NOMO-1 treated with dmso at 0.1 percent for 144 hours (cell line): ENCODE results near the gene AQP12B.

ENCODE experiments used
- DNase-seq: peaks from one replicate; lab custom pipeline; 2025; ENCODE audit not compliant: unreplicated experiment; lab: John Stamatoyannopoulos, UW

Gene AQP12B

DNA sequence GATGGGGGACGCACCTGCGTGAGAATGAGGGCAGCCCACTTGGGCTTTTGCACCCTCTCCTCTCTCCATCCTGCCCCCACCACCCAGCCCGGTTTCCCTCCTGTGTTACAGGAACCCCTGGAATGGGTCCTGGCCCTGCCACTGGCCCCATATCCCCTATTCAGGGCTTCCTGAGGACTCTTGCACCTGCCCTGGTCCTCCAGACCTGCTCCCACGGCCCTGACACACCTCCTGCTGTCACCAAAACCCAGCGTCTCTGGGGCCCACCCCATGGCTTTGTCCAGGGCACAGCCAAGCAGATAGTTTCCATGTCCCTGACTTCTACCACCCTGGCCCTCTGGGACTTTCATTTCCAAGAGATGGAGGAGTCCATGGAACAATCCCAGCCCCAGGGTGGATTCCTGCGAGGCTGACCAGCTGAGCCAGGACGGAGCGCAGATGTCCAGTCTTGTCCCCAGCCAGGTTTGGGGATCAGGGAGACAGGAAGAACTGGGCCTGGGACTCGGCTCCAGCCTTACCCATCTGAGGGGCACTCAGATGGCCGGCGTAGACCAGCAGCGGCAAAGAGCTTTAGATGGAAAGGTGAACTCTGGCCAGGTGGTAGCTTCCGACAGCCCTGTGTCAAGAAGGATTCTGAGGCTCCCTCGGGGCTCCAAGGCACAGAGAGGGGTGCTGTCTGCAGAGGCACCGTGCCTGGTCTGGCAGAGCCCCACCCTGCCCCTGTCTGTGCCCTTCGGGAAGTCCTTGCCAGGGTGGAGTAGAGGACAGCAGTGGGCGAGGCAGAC, 45.4 kb downstream of the AQP12B start:
- DNase-seq = no peak

DNA sequence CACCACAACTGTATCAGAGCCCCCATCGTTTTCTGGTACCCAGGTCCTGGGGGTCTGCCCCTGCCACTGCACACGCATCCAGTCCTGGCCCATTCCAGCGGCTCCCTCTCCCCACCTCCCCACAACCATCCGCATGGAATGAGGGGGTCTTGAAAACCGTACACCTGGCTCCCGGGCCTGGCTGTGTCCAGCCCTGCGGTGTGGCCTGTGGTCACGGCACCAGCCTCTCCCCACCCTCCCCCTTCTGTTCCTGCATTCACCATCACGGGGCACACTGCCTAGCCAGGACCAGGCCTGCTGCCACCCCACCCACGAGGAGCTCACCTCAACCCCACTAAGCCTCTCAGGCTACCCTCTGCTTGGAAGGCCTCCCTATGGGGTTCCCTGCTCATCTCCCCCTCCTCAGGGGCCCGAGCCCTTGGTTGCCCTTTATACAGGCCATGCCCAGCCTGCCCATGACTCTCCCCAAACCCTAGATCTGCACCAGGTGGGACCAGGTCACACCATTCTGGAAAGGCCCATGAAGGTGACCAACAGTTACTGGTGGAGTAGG, 46.0 kb downstream of the AQP12B start:
- no peak for DNase-seq

DNA sequence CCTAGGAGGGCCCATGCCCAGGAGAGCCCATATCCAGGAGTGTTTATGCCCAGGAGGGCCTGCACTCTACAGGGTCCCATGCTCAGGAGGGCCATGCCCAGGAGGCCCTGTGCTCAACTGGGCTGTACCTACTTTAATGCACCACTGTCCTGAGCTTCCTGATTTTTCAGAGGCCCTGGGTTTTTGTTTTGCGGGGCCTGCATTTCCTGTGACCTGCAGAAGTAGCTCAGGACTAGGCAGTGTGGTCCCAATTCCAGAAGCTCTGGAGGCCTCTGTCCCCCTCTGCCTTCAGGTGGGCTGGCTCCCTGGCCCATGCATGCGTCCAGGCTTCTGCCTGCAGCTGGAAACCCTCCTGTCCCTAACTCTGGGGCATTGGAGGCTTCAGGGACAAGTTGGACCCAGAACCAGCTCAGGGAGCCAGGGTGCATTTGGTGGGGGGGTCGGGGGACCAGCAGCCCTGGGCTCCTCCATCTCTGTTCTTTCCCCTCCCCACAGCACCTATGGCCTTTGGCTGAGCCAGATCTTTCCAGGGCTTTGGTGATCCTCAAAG, 46.6 kb downstream of the AQP12B start:
- DNase-seq = no peak

DNA sequence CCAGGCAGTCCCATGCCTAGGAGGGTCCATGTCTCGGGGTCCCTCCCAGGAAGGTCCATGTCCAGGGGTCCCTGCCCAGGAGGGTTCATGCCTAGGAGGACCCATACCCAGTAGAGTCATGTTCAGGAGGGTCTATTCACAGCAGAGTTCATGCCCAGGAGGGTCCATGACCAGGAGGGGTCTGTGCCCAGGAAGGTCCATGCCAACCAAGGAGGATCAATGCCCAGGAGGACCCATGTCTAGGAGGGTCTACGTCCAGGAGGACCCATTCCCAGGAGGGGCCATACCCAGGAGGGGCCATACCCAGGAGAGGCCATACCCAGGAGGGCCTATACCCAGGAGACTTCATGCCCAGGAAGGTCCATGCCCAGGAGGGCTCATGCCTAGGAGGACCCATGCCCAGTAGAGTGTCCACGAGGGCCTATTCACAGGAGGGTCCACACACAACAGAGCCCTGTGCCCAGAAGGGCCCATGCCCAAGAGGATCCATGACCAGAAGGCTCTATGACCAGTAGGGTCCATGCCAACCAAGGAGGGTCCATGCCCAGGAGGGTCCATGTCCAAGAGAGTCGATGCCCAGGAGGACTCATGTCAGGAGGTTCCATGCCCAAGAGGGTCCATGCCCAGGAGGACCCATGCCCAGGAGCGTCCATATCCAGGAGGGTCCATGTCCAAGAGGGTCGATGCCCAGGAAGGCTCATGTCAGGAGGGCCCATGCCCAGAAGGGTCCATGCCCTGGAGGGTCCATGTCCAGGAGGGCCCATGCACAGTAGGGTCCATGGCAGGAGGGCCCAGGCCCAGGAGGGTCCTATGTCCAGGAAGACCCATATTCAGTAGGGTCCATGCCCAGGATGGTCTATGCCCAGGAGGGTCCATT, 47.3 kb downstream of the AQP12B start:
- no peak for DNase-seq

DNA sequence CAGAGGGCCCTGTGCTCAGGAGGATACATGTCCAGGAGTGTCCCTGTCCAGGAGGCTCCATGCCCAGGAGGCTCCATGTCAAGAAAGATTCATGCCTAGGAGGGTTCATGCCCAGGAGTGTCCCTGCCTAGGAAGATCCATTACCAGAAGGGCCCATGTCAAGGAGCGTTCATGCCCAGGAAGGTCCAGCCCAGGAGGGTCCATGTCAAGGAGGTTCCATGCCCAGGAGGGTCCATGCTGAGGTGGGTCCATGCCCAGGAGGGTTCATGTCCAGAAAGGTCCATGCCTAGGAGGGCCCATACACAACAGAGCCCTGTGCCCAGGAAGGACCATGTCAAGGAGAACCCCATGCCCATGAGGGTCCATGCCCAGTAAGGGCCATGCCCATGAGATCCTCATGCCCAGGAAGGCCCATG, 50.4 kb downstream of the AQP12B start:
- DNase-seq = no peak

DNA sequence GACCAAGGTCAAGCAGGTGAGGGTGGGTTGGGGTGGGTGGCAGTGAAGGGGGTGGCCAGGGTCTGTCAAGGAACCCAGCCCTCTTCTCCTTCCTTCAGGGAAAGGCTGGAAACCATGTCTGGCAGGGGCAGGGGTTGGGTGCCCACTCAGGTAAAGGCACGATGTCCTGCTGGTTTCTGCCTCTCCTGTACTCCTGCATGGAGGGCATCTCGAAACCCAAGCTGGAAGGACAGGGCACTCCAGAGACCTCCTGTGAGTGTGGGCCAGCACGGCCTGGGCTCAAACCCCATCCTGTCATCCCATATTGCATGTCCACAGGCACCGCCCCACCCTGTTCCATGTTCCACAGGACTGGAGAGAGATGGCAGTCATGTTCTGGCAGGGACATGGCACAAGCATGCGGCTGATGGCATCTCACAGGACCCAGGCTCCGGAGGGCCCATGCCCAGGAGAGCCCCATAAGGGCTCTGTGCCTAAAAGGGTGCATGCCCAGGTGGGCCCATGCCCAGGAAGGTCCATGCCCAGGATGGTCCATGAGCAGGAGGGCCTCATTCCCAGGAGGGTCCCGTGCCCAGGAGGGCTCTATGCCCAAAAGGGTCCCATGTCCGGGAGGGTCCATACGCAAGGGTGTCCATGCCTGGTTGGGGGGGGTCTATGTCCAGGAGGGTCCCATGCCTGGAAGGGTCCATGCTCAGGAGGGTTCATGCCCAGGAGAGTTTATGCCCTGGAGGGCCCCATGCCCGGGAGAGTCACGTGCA, 51.0 kb downstream of the AQP12B start:
- DNase-seq = no peak

DNA sequence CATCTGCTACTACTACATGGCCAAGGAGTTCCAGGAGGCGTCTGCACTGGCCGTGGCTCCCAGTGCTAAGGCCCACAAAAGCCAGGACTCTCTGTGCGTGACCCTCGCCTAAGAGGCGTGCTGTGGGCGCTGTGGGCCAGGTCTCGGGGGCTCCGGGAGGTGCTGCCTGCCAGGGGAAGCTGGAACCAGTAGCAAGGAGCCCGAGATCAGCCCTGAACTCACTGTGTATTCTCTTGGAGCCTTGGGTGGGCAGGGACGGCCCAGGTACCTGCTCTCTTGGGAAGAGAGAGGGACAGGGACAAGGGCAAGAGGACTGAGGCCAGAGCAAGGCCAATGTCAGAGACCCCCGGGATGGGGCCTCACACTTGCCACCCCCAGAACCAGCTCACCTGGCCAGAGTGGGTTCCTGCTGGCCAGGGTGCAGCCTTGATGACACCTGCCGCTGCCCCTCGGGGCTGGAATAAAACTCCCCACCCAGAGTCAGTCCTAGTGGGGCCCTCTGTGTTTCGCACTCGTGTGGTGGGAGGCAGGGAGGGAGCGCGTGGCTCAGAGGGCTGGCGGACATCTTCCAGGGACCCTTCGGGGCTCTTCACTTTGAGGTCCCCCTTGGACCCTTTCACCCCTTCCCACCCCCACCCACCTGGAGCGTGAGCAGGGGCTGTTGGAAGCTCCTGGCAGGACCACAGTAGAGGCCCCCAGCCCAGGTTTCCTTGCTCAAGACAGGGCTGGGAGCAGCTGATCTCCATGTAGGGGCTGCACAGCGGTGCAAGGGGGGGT, 51.7 kb downstream of the AQP12B start:
- DNase-seq = no peak

DNA sequence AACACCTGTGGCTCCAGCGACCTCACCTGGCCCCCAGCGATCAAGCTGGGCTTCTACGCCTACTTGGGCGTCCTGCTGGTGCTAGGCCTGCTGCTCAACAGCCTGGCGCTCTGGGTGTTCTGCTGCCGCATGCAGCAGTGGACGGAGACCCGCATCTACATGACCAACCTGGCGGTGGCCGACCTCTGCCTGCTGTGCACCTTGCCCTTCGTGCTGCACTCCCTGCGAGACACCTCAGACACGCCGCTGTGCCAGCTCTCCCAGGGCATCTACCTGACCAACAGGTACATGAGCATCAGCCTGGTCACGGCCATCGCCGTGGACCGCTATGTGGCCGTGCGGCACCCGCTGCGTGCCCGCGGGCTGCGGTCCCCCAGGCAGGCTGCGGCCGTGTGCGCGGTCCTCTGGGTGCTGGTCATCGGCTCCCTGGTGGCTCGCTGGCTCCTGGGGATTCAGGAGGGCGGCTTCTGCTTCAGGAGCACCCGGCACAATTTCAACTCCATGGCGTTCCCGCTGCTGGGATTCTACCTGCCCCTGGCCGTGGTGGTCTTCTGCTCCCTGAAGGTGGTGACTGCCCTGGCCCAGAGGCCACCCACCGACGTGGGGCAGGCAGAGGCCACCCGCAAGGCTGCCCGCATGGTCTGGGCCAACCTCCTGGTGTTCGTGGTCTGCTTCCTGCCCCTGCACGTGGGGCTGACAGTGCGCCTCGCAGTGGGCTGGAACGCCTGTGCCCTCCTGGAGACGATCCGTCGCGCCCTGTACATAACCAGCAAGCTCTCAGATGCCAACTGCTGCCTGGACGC, 52.5 kb downstream of the AQP12B start:
- DNase-seq = no peak

DNA sequence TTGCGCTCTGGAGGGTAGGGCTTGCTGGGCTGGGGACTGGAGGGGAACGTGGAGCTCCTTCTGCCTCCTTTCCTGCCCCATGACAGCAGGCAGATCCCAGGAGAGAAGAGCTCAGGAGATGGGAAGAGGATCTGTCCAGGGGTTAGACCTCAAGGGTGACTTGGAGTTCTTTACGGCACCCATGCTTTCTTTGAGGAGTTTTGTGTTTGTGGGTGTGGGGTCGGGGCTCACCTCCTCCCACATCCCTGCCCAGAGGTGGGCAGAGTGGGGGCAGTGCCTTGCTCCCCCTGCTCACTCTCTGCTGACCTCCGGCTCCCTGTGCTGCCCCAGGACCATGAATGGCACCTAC, 53.1 kb downstream of the AQP12B start:
- no peak for DNase-seq

DNA sequence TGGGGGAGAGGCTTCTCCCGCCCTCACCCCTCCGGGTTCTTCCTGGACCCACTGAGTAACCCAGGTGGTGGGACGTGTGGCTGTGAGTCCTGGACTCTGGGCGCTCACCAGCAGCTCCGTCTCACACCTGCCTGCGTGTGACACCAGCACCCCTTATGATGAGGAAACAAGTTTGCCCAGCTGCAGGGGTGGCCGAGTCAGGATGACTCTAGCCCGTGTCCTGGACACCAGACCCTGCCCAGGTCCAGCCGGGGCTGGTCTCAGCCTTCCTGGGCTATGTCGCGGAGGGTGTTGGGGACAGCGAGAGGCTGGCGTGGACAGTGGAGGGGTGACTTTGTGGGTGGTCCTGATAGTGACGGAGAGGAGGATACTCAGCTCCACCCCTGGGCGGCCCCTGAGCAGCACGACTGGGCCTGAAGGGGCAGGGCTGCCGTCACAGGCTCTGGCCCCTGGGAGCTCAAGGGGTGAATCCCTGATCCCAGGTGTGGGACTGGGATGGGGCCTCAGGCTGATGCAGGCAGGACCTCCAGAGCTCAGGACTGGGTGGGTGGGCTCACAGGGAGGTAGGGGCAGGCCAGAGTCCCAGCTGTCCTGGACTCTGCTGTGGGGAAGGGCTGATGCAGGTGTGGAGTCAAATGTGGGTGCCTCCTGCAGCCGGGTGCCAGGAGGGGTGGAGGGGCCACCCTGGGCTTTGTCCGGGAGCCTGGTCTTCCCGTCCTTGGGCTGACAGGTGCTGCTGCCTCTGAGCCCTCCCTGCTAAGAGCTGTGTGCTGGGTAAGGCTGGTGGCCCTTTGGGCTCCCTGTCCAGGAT, 53.7 kb downstream of the AQP12B start:
- no peak for DNase-seq

DNA sequence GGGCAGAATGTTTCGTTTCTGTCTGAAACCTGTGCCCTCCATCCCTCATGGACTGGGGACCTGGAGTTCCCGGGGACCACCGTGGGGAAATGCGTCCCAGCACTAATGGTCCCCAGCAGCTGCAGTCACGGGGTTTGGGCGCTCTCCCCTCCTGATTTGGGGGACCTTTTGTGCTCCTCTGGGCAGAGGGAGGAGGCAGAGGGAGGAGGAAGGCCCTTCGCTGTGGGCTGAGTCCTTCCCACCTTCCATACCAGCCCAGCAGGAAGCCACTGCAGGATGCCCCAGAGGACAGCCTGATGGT, 54.2 kb downstream of the AQP12B start:
- DNase-seq = no peak

DNA sequence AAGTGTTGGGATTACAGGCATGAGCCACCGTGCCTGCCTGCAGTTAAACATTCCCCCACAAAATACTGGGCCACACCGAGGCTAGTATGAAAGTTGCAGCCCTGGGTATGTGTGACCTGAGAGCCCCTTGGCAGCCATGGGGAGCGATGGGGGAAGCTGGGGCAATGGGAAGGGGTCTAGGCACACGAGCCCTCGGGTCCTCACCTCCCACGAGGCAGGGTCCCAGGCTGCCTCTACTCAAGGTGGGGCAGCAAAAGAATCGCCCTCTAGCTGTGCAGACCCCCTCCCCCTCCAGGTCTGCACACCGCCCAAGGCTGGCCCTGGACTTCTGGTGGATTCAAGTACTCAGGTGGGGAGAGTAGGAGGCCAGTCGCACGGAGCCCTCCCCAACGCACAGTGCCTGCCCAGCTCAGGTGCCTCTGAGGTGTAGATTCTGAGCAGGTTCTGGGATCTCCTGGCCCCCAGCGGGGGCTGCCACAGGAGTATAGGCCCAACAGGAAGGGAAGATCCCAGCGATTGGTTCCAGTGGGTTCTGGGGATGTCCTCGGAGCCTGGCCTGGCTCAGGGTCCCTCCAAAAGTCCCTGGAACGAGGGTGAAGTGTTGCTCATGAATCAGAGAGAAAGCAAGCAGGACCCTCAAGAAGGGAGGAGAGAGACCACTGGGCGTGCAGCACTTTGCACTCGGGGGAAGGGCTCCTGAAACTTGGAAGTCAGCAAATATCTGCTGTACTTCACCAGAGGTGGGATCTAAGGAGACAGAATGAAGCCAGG, 54.8 kb downstream of the AQP12B start:
- no peak for DNase-seq

DNA sequence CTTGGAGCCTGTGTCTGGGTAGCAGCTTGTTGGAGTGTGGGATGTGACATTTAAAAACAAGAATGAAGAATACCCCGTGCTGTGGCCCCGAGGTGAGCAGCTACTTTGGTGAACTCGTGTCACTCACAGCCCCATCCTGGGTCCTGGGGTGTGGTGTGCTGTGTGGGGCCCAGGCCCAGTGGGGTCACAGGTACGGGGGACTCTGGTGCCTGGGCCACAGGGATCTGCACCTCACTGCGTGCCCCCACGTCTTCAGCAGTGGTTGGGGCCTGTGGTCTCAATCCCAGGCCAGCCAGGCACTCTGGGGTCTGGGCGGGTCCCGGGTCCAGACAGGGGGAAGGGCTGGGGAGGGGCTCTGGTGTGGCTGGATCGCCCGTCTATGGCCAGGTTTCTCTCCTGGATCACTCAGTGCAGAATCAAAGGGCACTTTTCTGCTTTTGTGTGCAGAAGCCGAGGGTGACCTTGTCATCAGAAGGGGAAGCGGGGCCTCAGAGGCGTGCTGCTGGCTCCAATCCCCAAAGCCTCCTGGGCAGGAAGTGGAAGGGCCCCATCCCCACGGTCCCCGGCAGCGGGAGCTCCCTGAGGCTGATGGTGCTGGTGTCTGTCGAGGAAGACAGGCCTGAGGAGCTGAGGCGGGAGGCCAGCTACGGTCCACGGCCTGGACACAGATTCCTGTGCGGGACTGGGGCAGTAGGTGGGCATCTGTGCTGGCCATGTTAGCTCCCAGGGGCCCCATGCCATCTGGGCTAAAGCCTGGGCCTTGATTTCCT, 56.0 kb downstream of the AQP12B start:
- peak; percentile 84 for DNase-seq
